HepG2 (cell line): ENCODE results near the gene KCNT1. TPM values are rescaled to one million over a fixed set of nuclear protein-coding genes. Genes with fewer than 3 reads are reported as not detected.

ENCODE experiments used
- ATAC-seq: fragments of 200-7000 bp; cut with Tn5 transposase; 3 replicates; pipeline ENCODE4 v1.9.1; 2020; ENCODE audit warnings: mild to moderate bottlenecking, moderate library complexity
- BruUV-seq: library from RNA; stranded (reverse); fragments of 400-500 nt; replicated peaks from 2 replicates; lab custom pipeline; 2021; lab: Mats Ljungman, UMichigan
- CTCF ChIA-PET: fragments of 300-600 bp; formaldehyde crosslinking; extraction: SDS; loops from one replicate; lab custom pipeline; 2021; ENCODE audit warnings: low total read pairs, inconsistent platforms, low intra/inter-chr PET ratio; lab: Yijun Ruan, JAX
- POLR2A ChIA-PET: fragments of 350-600 bp; sonication (Branson Sonifier 250); formaldehyde crosslinking; loops from one replicate; lab custom pipeline; 2020; ENCODE audit warnings: antibody characterized with exemption, inconsistent platforms; lab: Yijun Ruan, JAX
- DNase-seq: peaks from one replicate; pipeline ENCODE4 v3.0.0-alpha.2; 2015; ENCODE audit warnings: low spot score
- FAIRE-seq: peaks from 3 replicates; lab custom pipeline; 2011; peaks lifted over from hg19 to GRCh38; lab: Jason Lieb, UNC
- H2AFZ ChIP-seq: one replicate; pipeline ENCODE4 v1.6.1; 2011; ENCODE audit warnings: low read length, inconsistent platforms
- H3K27ac ChIP-seq: fragments of 300-600 bp; 3 replicates; pipeline ENCODE4 v1.8.0; 2011; ENCODE audit warnings: mixed run types, mild to moderate bottlenecking, mixed read lengths, low read length, inconsistent platforms; ENCODE audit not compliant: insufficient read depth; ENCODE audit errors: extremely low read length
- H3K27me3 ChIP-seq, 2 experiments: fragments of 200-600 bp in 1 of 2; 2 replicates in 1 of 2; 3 replicates in 1 of 2; pipeline versions ENCODE4 v1.6.0 to v1.8.0; 2011; ENCODE audit warnings: low read length in 2 of 2, mild to moderate bottlenecking in 2 of 2, moderate library complexity in 2 of 2, inconsistent platforms in 1 of 2; ENCODE audit not compliant: insufficient read depth in 2 of 2, control insufficient read depth in 1 of 2
- H3K36me3 ChIP-seq, 2 experiments: fragments of 200-600 bp in 1 of 2; replicated peaks in 1 of 2; 2 replicates in 1 of 2; 3 replicates in 1 of 2; pipeline versions ENCODE4 v1.5.1 to v1.8.0; 2011; ENCODE audit warnings: low read length in 2 of 2, inconsistent platforms in 1 of 2; ENCODE audit not compliant: insufficient read depth in 2 of 2, control insufficient read depth in 1 of 2
- H3K4me1 ChIP-seq: 2 replicates; pipeline ENCODE4 v1.5.1; 2012; ENCODE audit warnings: low read length, inconsistent platforms; ENCODE audit not compliant: insufficient read depth
- H3K4me2 ChIP-seq: 2 replicates; pipeline ENCODE4 v1.6.0; 2011; ENCODE audit warnings: low read depth, low read length, inconsistent platforms
- H3K4me3 ChIP-seq, 3 experiments: fragments of 200-600 bp in 1 of 3; sonication (generic), shearing (Covaris generic) in 1 of 3; replicated peaks in 1 of 3; 2 replicates each; pipeline ENCODE4 v1.5.1; 2011 to 2016; ENCODE audit warnings: low read length in 3 of 3, inconsistent platforms in 2 of 3, low read depth in 2 of 3, mild to moderate bottlenecking in 2 of 3, control low read depth in 1 of 3, mixed read lengths in 1 of 3; ENCODE audit not compliant: insufficient read depth in 1 of 3
- H3K79me2 ChIP-seq: one replicate; pipeline ENCODE4 v1.6.1; 2011; ENCODE audit warnings: low read length, inconsistent platforms; ENCODE audit not compliant: insufficient read depth
- H3K9ac ChIP-seq: 2 replicates; pipeline ENCODE4 v1.6.0; 2011; ENCODE audit warnings: mild to moderate bottlenecking, low read depth, low read length, inconsistent platforms; ENCODE audit not compliant: insufficient read depth
- H3K9me3 ChIP-seq: 2 replicates; pipeline ENCODE4 v1.5.1; 2012; ENCODE audit warnings: mild to moderate bottlenecking, low read length
- H4K20me1 ChIP-seq: 2 replicates; pipeline ENCODE4 v1.6.0; 2011; ENCODE audit warnings: inconsistent platforms, mild to moderate bottlenecking, low read length, moderate library complexity; ENCODE audit not compliant: insufficient read depth
- NR2F1 ChIP-seq, 2 experiments: fragments of 450-650 bp in 1 of 2; formaldehyde crosslinking in 1 of 2; IDR thresholded peaks; 2 replicates each; pipeline versions ENCODE4 v1.5.0 to v1.6.1; 2016 to 2020; ENCODE audit warnings: mild to moderate bottlenecking in 1 of 2, missing compliant biosample characterization in 1 of 2, missing genetic modification reagents in 1 of 2, moderate library complexity in 1 of 2
- RXRA ChIP-seq: sonication (generic); formaldehyde crosslinking; IDR thresholded peaks from 2 replicates; pipeline ENCODE4 v1.5.1; 2020; ENCODE audit warnings: missing genetic modification reagents
- ZFP41 ChIP-seq: sonication (generic); formaldehyde crosslinking; IDR thresholded peaks from 2 replicates; pipeline ENCODE4 v1.4.0; 2020; ENCODE audit warnings: mild to moderate bottlenecking, missing genetic modification reagents, borderline replicate concordance
- ZFP90 ChIP-seq: sonication (generic); formaldehyde crosslinking; IDR thresholded peaks from 2 replicates; pipeline ENCODE4 v1.8.0; 2022; ENCODE audit warnings: missing genetic modification reagents, mild to moderate bottlenecking, inconsistent platforms, borderline replicate concordance
- ZNF143 ChIP-seq: sonication (generic); formaldehyde crosslinking; IDR thresholded peaks from 2 replicates; pipeline ENCODE4 v1.4.0; 2020; ENCODE audit warnings: missing genetic modification reagents
- ZNF292 ChIP-seq: sonication (generic); formaldehyde crosslinking; IDR thresholded peaks from 2 replicates; pipeline ENCODE4 v1.8.1; 2022; ENCODE audit warnings: mild to moderate bottlenecking, low read depth, missing genetic modification reagents, borderline replicate concordance
- ZNF367 ChIP-seq: sonication (generic); formaldehyde crosslinking; IDR thresholded peaks from 2 replicates; pipeline ENCODE4 v1.4.0; 2020; ENCODE audit warnings: missing genetic modification reagents, borderline replicate concordance
- ZNF558 ChIP-seq: sonication (generic); formaldehyde crosslinking; IDR thresholded peaks from 2 replicates; pipeline ENCODE4 v1.9.0; 2022; ENCODE audit warnings: mild to moderate bottlenecking, missing genetic modification reagents, borderline replicate concordance
- ZSCAN9 ChIP-seq: IDR thresholded peaks from 2 replicates; pipeline ENCODE4 v1.6.1; 2016; ENCODE audit warnings: borderline replicate concordance
- WGBS: methylation state at CpG from one replicate; pipeline ENCODE4 v1.1.6; 2017; ENCODE audit warnings: low lambda C conversion rate; 5-methylcytosine and 5-hydroxymethylcytosine counted together
- in situ Hi-C: cut with HindIII; loops from 2 replicates; pipeline ENCODE4 v1.10.0; 2017; ENCODE audit warnings: low pct_unique_long_range_greater_than_20kb; ENCODE audit not compliant: extremely low pct_ligation_motif_present
- intact Hi-C: fragments of 100-400 bp; cut with micrococcal nuclease; formaldehyde crosslinking; loops from one replicate; pipeline ENCODE4 v1.10.0; 2022; ENCODE audit not compliant: unreplicated experiment
- polyA plus RNA-seq, 8 experiments: library from polyadenylated mRNA; depleted of rRNA in 3 of 8; stranded (reverse) in 7 of 8; unstranded in 1 of 8; fragments of >200 nt; fragmentation: Illumina TruSeq in 4 of 8; extraction: Trizol in 4 of 8; gene quantifications; 2 replicates each; pipeline versions ENCODE4 v1.2.1 to v1.2.3, GENCODE V29; 2011 to 2016; ENCODE audit warnings: low read depth in 4 of 8, missing spikeins in 1 of 8, mixed read lengths in 1 of 8; ENCODE audit not compliant: insufficient read depth in 1 of 8
- total RNA-seq, 5 experiments: library from RNA; depleted of rRNA; stranded (reverse); fragments of >200 nt; fragmentation: Illumina TruSeq; extraction: Trizol; gene quantifications; 2 replicates each; pipeline ENCODE4 v1.2.3, GENCODE V29; 2016; ENCODE audit warnings: low read depth in 1 of 5
- TF ChIP-seq, protein P1 (sequence below): fragments of 450-650 bp; IDR thresholded peaks from 2 replicates; pipeline ENCODE4 v1.6.1; 2017; ENCODE audit warnings: mild to moderate bottlenecking
- TF ChIP-seq, protein P2 (sequence below): sonication (generic); formaldehyde crosslinking; IDR thresholded peaks from 2 replicates; pipeline ENCODE4 v1.5.1; 2020; ENCODE audit warnings: missing genetic modification reagents, mild to moderate bottlenecking, borderline replicate concordance
- TF ChIP-seq, protein P3 (sequence below): sonication (generic); formaldehyde crosslinking; IDR thresholded peaks from 2 replicates; pipeline ENCODE4 v1.5.1; 2020; ENCODE audit warnings: missing genetic modification reagents, mild to moderate bottlenecking, borderline replicate concordance
- TF ChIP-seq, protein P4 (sequence below): IDR thresholded peaks from 2 replicates; pipeline ENCODE4 v1.6.1; 2016; ENCODE audit warnings: missing compliant biosample characterization, missing genetic modification reagents, borderline replicate concordance
- TF ChIP-seq, protein P5 (sequence below): sonication (generic); formaldehyde crosslinking; IDR thresholded peaks from 2 replicates; pipeline ENCODE4 v1.8.0; 2022; ENCODE audit warnings: mild to moderate bottlenecking, missing genetic modification reagents; ENCODE audit not compliant: insufficient replicate concordance

Gene KCNT1
- total and polyA plus RNA-seq, 2 of the 13 experiments (the other 11 are each of a cell fraction or from before 2014, with no cell fraction given) = not detected

DNA sequence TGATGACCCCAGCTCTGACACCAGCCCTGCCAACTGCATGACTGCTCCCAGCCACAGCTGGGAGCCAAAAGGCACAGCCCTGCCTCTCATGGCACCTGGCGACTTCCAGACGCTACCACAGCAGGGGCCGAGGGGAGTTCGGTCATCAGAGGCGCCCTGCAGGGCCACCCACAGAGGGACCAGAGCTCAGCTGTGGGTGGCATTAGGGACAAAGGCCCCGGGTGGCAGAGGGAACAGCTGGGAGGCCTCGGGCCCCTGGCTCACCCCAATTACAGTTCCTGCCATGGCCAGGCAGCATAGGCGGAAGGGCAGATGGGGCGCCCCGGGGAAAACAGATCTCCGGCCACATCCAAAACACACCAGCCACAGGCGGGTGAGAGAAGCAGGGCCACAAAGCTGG is 6.3 kb upstream of the KCNT1 start:
- H3K27me3 ChIP-seq = peaks cover 28 to 89% of the 10 kb centered on the region in 2 experiments
- H3K9me3 ChIP-seq = no peaks in the 10 kb centered on the region
- no peak for DNase-seq
- H3K36me3 ChIP-seq = no peaks in the 10 kb centered on the region
- no peak overlapping the region for H2AFZ ChIP-seq
- no TSS peak for BruUV-seq
- intact Hi-C loops (no loop called here), in situ Hi-C loops (no loop called here)
- no peak overlapping the region for H3K9ac ChIP-seq
- H3K27ac ChIP-seq = no peak overlapping the region
- ATAC-seq = no peak
- no peak overlapping the region for H3K4me2 ChIP-seq
- no peaks in the 10 kb centered on the region for H3K79me2 ChIP-seq
- no CpG with 5 or more reads among the region's 12 CpGs for WGBS
- ChIA-PET CTCF (no interaction called here), POLR2A (no interaction called here)
- H4K20me1 ChIP-seq = 0 out of 2 replicates have a peak, but pooled peaks cover 4% of the 10 kb centered on the region
- H3K4me1 ChIP-seq = no peaks in the 10 kb centered on the region
- FAIRE-seq = no peak
- H3K4me3 ChIP-seq = no peak overlapping the region
- TF ChIP-seq, protein P1, sequence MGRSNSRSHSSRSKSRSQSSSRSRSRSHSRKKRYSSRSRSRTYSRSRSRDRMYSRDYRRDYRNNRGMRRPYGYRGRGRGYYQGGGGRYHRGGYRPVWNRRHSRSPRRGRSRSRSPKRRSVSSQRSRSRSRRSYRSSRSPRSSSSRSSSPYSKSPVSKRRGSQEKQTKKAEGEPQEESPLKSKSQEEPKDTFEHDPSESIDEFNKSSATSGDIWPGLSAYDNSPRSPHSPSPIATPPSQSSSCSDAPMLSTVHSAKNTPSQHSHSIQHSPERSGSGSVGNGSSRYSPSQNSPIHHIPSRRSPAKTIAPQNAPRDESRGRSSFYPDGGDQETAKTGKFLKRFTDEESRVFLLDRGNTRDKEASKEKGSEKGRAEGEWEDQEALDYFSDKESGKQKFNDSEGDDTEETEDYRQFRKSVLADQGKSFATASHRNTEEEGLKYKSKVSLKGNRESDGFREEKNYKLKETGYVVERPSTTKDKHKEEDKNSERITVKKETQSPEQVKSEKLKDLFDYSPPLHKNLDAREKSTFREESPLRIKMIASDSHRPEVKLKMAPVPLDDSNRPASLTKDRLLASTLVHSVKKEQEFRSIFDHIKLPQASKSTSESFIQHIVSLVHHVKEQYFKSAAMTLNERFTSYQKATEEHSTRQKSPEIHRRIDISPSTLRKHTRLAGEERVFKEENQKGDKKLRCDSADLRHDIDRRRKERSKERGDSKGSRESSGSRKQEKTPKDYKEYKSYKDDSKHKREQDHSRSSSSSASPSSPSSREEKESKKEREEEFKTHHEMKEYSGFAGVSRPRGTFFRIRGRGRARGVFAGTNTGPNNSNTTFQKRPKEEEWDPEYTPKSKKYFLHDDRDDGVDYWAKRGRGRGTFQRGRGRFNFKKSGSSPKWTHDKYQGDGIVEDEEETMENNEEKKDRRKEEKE = no peak
- TF ChIP-seq, protein P2, sequence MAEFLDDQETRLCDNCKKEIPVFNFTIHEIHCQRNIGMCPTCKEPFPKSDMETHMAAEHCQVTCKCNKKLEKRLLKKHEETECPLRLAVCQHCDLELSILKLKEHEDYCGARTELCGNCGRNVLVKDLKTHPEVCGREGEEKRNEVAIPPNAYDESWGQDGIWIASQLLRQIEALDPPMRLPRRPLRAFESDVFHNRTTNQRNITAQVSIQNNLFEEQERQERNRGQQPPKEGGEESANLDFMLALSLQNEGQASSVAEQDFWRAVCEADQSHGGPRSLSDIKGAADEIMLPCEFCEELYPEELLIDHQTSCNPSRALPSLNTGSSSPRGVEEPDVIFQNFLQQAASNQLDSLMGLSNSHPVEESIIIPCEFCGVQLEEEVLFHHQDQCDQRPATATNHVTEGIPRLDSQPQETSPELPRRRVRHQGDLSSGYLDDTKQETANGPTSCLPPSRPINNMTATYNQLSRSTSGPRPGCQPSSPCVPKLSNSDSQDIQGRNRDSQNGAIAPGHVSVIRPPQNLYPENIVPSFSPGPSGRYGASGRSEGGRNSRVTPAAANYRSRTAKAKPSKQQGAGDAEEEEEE = no peak
- TF ChIP-seq ZFP41 (CRISPR knock-in tag) = no peak
- no peak for TF ChIP-seq ZNF292
- no peak for TF ChIP-seq NR2F1 (CRISPR knock-in tag; IDR thresholded peaks at IDR 0.05)
- no peak for TF ChIP-seq ZNF143
- TF ChIP-seq, protein P3, sequence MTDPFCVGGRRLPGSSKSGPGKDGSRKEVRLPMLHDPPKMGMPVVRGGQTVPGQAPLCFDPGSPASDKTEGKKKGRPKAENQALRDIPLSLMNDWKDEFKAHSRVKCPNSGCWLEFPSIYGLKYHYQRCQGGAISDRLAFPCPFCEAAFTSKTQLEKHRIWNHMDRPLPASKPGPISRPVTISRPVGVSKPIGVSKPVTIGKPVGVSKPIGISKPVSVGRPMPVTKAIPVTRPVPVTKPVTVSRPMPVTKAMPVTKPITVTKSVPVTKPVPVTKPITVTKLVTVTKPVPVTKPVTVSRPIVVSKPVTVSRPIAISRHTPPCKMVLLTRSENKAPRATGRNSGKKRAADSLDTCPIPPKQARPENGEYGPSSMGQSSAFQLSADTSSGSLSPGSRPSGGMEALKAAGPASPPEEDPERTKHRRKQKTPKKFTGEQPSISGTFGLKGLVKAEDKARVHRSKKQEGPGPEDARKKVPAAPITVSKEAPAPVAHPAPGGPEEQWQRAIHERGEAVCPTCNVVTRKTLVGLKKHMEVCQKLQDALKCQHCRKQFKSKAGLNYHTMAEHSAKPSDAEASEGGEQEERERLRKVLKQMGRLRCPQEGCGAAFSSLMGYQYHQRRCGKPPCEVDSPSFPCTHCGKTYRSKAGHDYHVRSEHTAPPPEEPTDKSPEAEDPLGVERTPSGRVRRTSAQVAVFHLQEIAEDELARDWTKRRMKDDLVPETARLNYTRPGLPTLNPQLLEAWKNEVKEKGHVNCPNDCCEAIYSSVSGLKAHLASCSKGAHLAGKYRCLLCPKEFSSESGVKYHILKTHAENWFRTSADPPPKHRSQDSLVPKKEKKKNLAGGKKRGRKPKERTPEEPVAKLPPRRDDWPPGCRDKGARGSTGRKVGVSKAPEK = no peak
- TF ChIP-seq, protein P4, sequence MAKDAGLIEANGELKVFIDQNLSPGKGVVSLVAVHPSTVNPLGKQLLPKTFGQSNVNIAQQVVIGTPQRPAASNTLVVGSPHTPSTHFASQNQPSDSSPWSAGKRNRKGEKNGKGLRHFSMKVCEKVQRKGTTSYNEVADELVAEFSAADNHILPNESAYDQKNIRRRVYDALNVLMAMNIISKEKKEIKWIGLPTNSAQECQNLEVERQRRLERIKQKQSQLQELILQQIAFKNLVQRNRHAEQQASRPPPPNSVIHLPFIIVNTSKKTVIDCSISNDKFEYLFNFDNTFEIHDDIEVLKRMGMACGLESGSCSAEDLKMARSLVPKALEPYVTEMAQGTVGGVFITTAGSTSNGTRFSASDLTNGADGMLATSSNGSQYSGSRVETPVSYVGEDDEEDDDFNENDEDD = no peak
- no peak for TF ChIP-seq ZFP90 (CRISPR knock-in tag)
- TF ChIP-seq ZNF367 (CRISPR knock-in tag) = no peak
- no peak for TF ChIP-seq RXRA (CRISPR knock-in tag)
- TF ChIP-seq ZSCAN9 (CRISPR knock-in tag) = no peak
- no peak for TF ChIP-seq ZNF558 (CRISPR knock-in tag)
- TF ChIP-seq, protein P5, sequence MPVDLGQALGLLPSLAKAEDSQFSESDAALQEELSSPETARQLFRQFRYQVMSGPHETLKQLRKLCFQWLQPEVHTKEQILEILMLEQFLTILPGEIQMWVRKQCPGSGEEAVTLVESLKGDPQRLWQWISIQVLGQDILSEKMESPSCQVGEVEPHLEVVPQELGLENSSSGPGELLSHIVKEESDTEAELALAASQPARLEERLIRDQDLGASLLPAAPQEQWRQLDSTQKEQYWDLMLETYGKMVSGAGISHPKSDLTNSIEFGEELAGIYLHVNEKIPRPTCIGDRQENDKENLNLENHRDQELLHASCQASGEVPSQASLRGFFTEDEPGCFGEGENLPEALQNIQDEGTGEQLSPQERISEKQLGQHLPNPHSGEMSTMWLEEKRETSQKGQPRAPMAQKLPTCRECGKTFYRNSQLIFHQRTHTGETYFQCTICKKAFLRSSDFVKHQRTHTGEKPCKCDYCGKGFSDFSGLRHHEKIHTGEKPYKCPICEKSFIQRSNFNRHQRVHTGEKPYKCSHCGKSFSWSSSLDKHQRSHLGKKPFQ = no peak
